ENCODE measurements around the gene DKK1.

GRCh38 chr10:52265131-52265926 lies 48.8 kb upstream of the DKK1 start:
- TF ChIP-seq, protein P1, sequence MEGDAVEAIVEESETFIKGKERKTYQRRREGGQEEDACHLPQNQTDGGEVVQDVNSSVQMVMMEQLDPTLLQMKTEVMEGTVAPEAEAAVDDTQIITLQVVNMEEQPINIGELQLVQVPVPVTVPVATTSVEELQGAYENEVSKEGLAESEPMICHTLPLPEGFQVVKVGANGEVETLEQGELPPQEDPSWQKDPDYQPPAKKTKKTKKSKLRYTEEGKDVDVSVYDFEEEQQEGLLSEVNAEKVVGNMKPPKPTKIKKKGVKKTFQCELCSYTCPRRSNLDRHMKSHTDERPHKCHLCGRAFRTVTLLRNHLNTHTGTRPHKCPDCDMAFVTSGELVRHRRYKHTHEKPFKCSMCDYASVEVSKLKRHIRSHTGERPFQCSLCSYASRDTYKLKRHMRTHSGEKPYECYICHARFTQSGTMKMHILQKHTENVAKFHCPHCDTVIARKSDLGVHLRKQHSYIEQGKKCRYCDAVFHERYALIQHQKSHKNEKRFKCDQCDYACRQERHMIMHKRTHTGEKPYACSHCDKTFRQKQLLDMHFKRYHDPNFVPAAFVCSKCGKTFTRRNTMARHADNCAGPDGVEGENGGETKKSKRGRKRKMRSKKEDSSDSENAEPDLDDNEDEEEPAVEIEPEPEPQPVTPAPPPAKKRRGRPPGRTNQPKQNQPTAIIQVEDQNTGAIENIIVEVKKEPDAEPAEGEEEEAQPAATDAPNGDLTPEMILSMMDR (IDR thresholded peaks at IDR 0.05): no peak
- TF ChIP-seq POLR2AphosphoS5 (IDR thresholded peaks at IDR 0.05): no peak

Data from suprapubic skin (tissue), 3 donors.